H1 (cell line): Measurements from ENCODE around the gene RGS14. TPM values are rescaled to one million over a fixed set of nuclear protein-coding genes. Genes with fewer than 3 reads are reported as not detected.
"Not testable (repeated sequence)": the region's sequence is repeated elsewhere in the genome, so short reads cannot be mapped to it uniquely, and the experiment has no call there.

Source experiments
- CTCF ChIA-PET: fragments of 300-600 bp; sonication (Branson Sonifier 250); formaldehyde crosslinking; loops from one replicate; lab custom pipeline; 2021; ENCODE audit not compliant: partially characterized antibody; lab: Charles Lee
- POLR2A ChIA-PET: fragments of 300-600 bp; sonication (Branson Sonifier 250); formaldehyde crosslinking; loops from one replicate; lab custom pipeline; 2021; ENCODE audit warnings: inconsistent platforms; ENCODE audit not compliant: partially characterized antibody; lab: Charles Lee
- DNase-seq, 2 experiments: peaks; one replicate each; pipeline versions ENCODE4 v3.0.0 to v3.0.0-alpha.2; 2010 to 2022; ENCODE audit warnings: low spot score in 2 of 2, low read depth in 1 of 2, mixed read lengths in 1 of 2
- FAIRE-seq: peaks from 2 replicates; lab custom pipeline; 2011; peaks lifted over from hg19 to GRCh38; lab: Jason Lieb, UNC
- H2AFZ ChIP-seq: 2 replicates; pipeline ENCODE4 v1.8.1; 2012; ENCODE audit warnings: low read length, inconsistent platforms
- H2AK5ac ChIP-seq: 2 replicates; pipeline ENCODE4 v1.6.1; 2013; ENCODE audit warnings: low read depth, low read length
- H2BK120ac ChIP-seq: replicated peaks from 2 replicates; pipeline ENCODE3; 2013; ENCODE audit warnings: low read depth, low read length, inconsistent platforms
- H2BK12ac ChIP-seq: 2 replicates; pipeline ENCODE4 v1.6.1; 2013; ENCODE audit warnings: low read depth, low read length
- H2BK15ac ChIP-seq: 2 replicates; pipeline ENCODE4 v1.6.1; 2013; ENCODE audit warnings: low read length
- H2BK20ac ChIP-seq: 2 replicates; pipeline ENCODE4 v1.6.1; 2013; ENCODE audit warnings: low read length
- H2BK5ac ChIP-seq: 2 replicates; pipeline ENCODE4 v1.6.1; 2013; ENCODE audit warnings: low read depth, low read length
- H3K14ac ChIP-seq: 2 replicates; pipeline ENCODE4 v1.6.1; 2013; ENCODE audit warnings: inconsistent platforms; ENCODE audit not compliant: insufficient read length
- H3K18ac ChIP-seq: 2 replicates; pipeline ENCODE4 v1.6.1; 2013; ENCODE audit warnings: low read length; ENCODE audit errors: extremely low read depth
- H3K23ac ChIP-seq: 2 replicates; pipeline ENCODE4 v1.6.1; 2013; ENCODE audit warnings: inconsistent platforms; ENCODE audit not compliant: insufficient read length
- H3K23me2 ChIP-seq: 2 replicates; pipeline ENCODE4 v1.6.1; 2013; ENCODE audit warnings: low read depth, low read length
- H3K27ac ChIP-seq: 2 replicates; pipeline ENCODE4 v1.6.1; 2011; ENCODE audit warnings: low read depth, low read length, inconsistent platforms
- H3K27me3 ChIP-seq, 4 experiments: replicated peaks in 1 of 4; 1 replicate in 1 of 4; 2 replicates in 3 of 4; pipeline versions ENCODE4 v1.6.1 to v1.8.1; 2011 to 2013; ENCODE audit warnings: low read length in 3 of 4, mild to moderate bottlenecking in 3 of 4, inconsistent platforms in 2 of 4, mixed read lengths in 2 of 4, moderate library complexity in 1 of 4; ENCODE audit not compliant: control insufficient read depth in 3 of 4, insufficient read depth in 3 of 4; ENCODE audit errors: extremely low read depth in 1 of 4
- H3K36me3 ChIP-seq, 4 experiments: 2 replicates each; pipeline versions ENCODE4 v1.6.1 to v1.8.1; 2011 to 2013; ENCODE audit warnings: mild to moderate bottlenecking in 4 of 4, low read length in 3 of 4, moderate library complexity in 2 of 4, control low read depth in 1 of 4, inconsistent platforms in 1 of 4; ENCODE audit not compliant: insufficient read depth in 4 of 4, control insufficient read depth in 2 of 4
- H3K4ac ChIP-seq: replicated peaks from 2 replicates; pipeline ENCODE3; 2013; ENCODE audit warnings: low read length, low read depth, mixed read lengths, inconsistent platforms; ENCODE audit not compliant: insufficient read length
- H3K4me1 ChIP-seq, 4 experiments: replicated peaks in 1 of 4; 1 replicate in 1 of 4; 2 replicates in 3 of 4; pipeline versions ENCODE4 v1.6.1 to v1.8.1; 2011 to 2013; ENCODE audit warnings: low read length in 3 of 4, inconsistent platforms in 2 of 4, mixed read lengths in 1 of 4; ENCODE audit not compliant: insufficient read depth in 4 of 4, control insufficient read depth in 3 of 4
- H3K4me2 ChIP-seq, 2 experiments: 2 replicates each; pipeline versions ENCODE4 v1.6.1 to v1.8.1; 2011 to 2013; ENCODE audit warnings: low read depth in 2 of 2, low read length in 2 of 2, control low read depth in 1 of 2, inconsistent platforms in 1 of 2, mild to moderate bottlenecking in 1 of 2; ENCODE audit not compliant: insufficient read depth in 1 of 2
- H3K4me3 ChIP-seq, 4 experiments: fragments of 200-600, 300-600 bp in 1 of 4; sonication (generic), shearing (Covaris generic), sonication (Bioruptor Twin) in 1 of 4; 2 replicates each; pipeline versions ENCODE4 v1.5.1 to v1.8.1; 2011 to 2016; ENCODE audit warnings: low read length in 4 of 4, low read depth in 3 of 4, control low read depth in 2 of 4, inconsistent platforms in 2 of 4, mild to moderate bottlenecking in 2 of 4, mixed read lengths in 1 of 4, moderate library complexity in 1 of 4; ENCODE audit not compliant: insufficient read depth in 2 of 4; ENCODE audit errors: extremely low read depth in 1 of 4
- H3K56ac ChIP-seq: replicated peaks from 2 replicates; pipeline ENCODE3; 2013; ENCODE audit warnings: low read depth, mild to moderate bottlenecking, mixed read lengths, low read length, inconsistent platforms; ENCODE audit not compliant: insufficient read length
- H3K79me1 ChIP-seq: 2 replicates; pipeline ENCODE4 v1.6.1; 2013; ENCODE audit warnings: low read depth, low read length, control low read depth
- H3K79me2 ChIP-seq, 2 experiments: 2 replicates each; pipeline versions ENCODE4 v1.6.1 to v1.8.1; 2012 to 2013; ENCODE audit warnings: low read length in 2 of 2, mild to moderate bottlenecking in 2 of 2, inconsistent platforms in 1 of 2; ENCODE audit not compliant: insufficient read depth in 2 of 2, control insufficient read depth in 1 of 2
- H3K9ac ChIP-seq, 4 experiments: replicated peaks in 1 of 4; 1 replicate in 1 of 4; 2 replicates in 3 of 4; pipeline versions ENCODE4 v1.6.1 to v1.8.1; 2011 to 2013; ENCODE audit warnings: low read depth in 3 of 4, low read length in 3 of 4, control low read depth in 2 of 4, mild to moderate bottlenecking in 2 of 4, moderate library complexity in 2 of 4, inconsistent platforms in 1 of 4; ENCODE audit errors: extremely low read depth in 1 of 4
- H3K9me3 ChIP-seq, 2 experiments: 2 replicates each; pipeline versions ENCODE4 v1.6.1 to v1.8.1; 2012 to 2013; ENCODE audit warnings: mild to moderate bottlenecking in 2 of 2, moderate library complexity in 2 of 2, control low read depth in 1 of 2, inconsistent platforms in 1 of 2, low read depth in 1 of 2, low read length in 1 of 2, mixed read lengths in 1 of 2; ENCODE audit not compliant: insufficient read depth in 2 of 2
- H4K20me1 ChIP-seq, 2 experiments: replicated peaks in 1 of 2; 2 replicates each; pipeline versions ENCODE3 to v1.8.1; 2011 to 2013; ENCODE audit warnings: inconsistent platforms in 2 of 2, low read length in 2 of 2, mild to moderate bottlenecking in 1 of 2; ENCODE audit not compliant: insufficient read depth in 2 of 2, control insufficient read depth in 1 of 2
- H4K5ac ChIP-seq: 2 replicates; pipeline ENCODE4 v1.6.1; 2013; ENCODE audit warnings: low read length, low read depth, mixed read lengths, inconsistent platforms; ENCODE audit not compliant: insufficient read length
- H4K8ac ChIP-seq: 2 replicates; pipeline ENCODE4 v1.8.0; 2013; ENCODE audit warnings: mild to moderate bottlenecking, moderate library complexity, low read length, inconsistent platforms; ENCODE audit not compliant: insufficient read depth; ENCODE audit errors: extremely low read depth
- H4K91ac ChIP-seq: replicated peaks from 2 replicates; pipeline ENCODE3; 2013; ENCODE audit warnings: low read length, mixed read lengths, inconsistent platforms; ENCODE audit not compliant: insufficient read length
- WGBS, 2 experiments: shearing (Covaris generic) in 1 of 2; methylation state at CpG; one replicate each; pipeline versions ENCODE4 v1.1.6 to v1.1.7; 2013 to 2015; ENCODE audit warnings: low lambda C conversion rate in 2 of 2, mixed read lengths in 2 of 2, inconsistent platforms in 1 of 2, low coverage in 1 of 2, missing lambda C conversion rate in 1 of 2; ENCODE audit not compliant: insufficient replicate concordance in 2 of 2, insufficient coverage in 1 of 2, insufficient read length in 1 of 2; ENCODE audit errors: extremely low coverage in 1 of 2, missing lambda C conversion rate in 1 of 2; 5-methylcytosine and 5-hydroxymethylcytosine counted together
- polyA plus RNA-seq, 7 experiments: library from polyadenylated mRNA; depleted of rRNA in 3 of 7; stranded (reverse) in 5 of 7; unstranded in 2 of 7; fragments of >200 nt in 5 of 7; fragments of 200-250 nt in 2 of 7; gene quantifications; 1 replicate in 5 of 7; 2 replicates in 1 of 7; 4 replicates in 1 of 7; pipeline versions ENCODE4 v1.2.1 to v1.2.3, GENCODE V29; 2011 to 2013; ENCODE audit warnings: missing spikeins in 2 of 7, mixed read lengths in 2 of 7
- total RNA-seq: library from RNA; stranded (reverse); fragmentation: NEBNext Ultra II Directional; extraction: Animal tissue kit (Norgen Biotek cat#: 25700); gene quantifications from 2 replicates; pipeline ENCODE4 v1.2.1, GENCODE V29; 2021

The RGS14 gene
- total and polyA plus RNA-seq, 2 of the 8 experiments (the other 6 are each of a cell fraction or from before 2014, with no cell fraction given), result 24.4 to 46.1 TPM

GRCh38 chr5:177343000-177343399, 14.7 kb upstream of the RGS14 start:
- not testable (repeated sequence) for H2BK15ac ChIP-seq, H2BK12ac ChIP-seq, H3K56ac ChIP-seq, H3K36me3 ChIP-seq, H3K14ac ChIP-seq, H3K4me2 ChIP-seq, H4K5ac ChIP-seq, DNase-seq, H3K4me1 ChIP-seq, H3K27me3 ChIP-seq, H2AFZ ChIP-seq, H2AK5ac ChIP-seq, H3K27ac ChIP-seq, H3K9me3 ChIP-seq, H4K91ac ChIP-seq, H3K23ac ChIP-seq, FAIRE-seq, H4K20me1 ChIP-seq, H3K18ac ChIP-seq, H3K9ac ChIP-seq, H2BK20ac ChIP-seq, H2BK5ac ChIP-seq, H3K23me2 ChIP-seq, H3K4me3 ChIP-seq, H2BK120ac ChIP-seq, H3K4ac ChIP-seq, H4K8ac ChIP-seq
- Histone ChIP-seq H3K79me2 (peaks cover 6 to 56% of the 10 kb centered on the region in 2 experiments), H3K79me1 (peaks cover 14% of the 10 kb centered on the region)
- ChIA-PET CTCF (interaction anchor here (1.4 to 1.7 kb wide), 2 partner anchors 23 to 30 kb away, joined by 4 to 5 read pairs; no protein-coding TSS in a partner anchor), POLR2A (interaction anchor here (1.5 kb wide), 1 partner anchor 8 kb away, joined by 8 read pairs; the partner anchor contains the start of gene LMAN2)
- WGBS, 2 experiments, result 94% methylated on average over 14 of the region's 14 CpGs; no CpG with 5 or more reads in 1 of the 2 experiments
